ENCODE measurements around the gene COL18A1. TPM values are rescaled to one million over a fixed set of nuclear protein-coding genes. Genes with fewer than 3 reads are reported as not detected.
"Not testable (repeated sequence)": the region's sequence is repeated elsewhere in the genome, so short reads cannot be mapped to it uniquely, and the experiment has no call there.

Gene COL18A1
- total and polyA plus RNA-seq, 7 donors = 4.4 to 197 (median 39.7) TPM

DNA sequence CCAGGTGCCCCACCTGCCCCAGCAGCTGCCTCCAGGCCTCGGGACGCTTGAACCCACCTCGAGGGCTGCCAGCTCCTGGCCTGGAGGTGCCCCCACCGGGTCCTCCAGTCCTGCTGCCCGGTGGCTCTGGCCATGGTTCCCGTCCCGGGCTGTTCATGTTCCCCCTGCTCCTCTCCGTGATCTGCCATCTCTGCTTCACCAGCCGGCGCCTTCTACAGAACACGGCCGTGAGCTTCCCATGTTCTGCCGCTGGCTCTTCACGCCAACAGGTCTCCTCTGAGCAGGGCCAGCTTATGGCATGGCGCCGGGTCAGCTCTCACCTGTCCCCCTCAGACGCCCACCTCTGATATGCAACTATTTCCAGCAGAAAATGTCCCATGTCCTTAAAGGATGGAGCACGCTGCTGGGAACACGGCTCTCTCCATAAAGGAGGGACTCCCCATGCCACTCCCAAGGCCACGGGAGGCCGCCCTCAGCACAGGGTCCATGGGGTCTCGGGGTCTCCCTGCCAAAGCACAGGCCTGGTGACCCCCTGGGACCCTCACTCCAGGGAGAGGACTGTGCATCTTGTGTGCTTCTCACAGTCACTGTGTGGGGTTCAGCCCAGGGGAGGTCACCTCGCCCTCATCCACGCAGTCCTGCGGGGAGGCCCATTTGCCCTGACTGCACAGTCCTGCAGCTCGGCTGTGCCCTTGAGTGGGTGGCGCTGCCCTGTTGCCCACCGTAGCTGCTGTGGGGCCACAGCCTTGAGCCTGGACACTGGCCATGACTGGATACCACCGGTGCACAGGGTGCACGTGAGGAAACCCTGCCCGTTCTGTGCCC, 36.7 kb downstream of the COL18A1 start:
- DNase-seq = no peak
- 86 to 93% methylated on average over 31 of the region's 31 CpGs for WGBS, 2 donors
- TF ChIP-seq POLR2A (IDR thresholded peaks at IDR 0.05) (no peak), EP300 (IDR thresholded peaks at IDR 0.05) (no peak), POLR2AphosphoS5 (IDR thresholded peaks at IDR 0.05) (no peak)
- TF ChIP-seq, protein P1, sequence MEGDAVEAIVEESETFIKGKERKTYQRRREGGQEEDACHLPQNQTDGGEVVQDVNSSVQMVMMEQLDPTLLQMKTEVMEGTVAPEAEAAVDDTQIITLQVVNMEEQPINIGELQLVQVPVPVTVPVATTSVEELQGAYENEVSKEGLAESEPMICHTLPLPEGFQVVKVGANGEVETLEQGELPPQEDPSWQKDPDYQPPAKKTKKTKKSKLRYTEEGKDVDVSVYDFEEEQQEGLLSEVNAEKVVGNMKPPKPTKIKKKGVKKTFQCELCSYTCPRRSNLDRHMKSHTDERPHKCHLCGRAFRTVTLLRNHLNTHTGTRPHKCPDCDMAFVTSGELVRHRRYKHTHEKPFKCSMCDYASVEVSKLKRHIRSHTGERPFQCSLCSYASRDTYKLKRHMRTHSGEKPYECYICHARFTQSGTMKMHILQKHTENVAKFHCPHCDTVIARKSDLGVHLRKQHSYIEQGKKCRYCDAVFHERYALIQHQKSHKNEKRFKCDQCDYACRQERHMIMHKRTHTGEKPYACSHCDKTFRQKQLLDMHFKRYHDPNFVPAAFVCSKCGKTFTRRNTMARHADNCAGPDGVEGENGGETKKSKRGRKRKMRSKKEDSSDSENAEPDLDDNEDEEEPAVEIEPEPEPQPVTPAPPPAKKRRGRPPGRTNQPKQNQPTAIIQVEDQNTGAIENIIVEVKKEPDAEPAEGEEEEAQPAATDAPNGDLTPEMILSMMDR (IDR thresholded peaks at IDR 0.05) = no peak
- intact Hi-C loops (cut with DNase I) = loop anchor here (10.0 kb wide), 1 partner anchor 487 kb away; no protein-coding TSS in a partner anchor
- no peak overlapping the region for H3K4me3 ChIP-seq
- no peaks in the 10 kb centered on the region for H3K27me3 ChIP-seq
- H3K9me3 ChIP-seq = no peaks in the 10 kb centered on the region
- no peaks in the 10 kb centered on the region for H3K36me3 ChIP-seq
- peaks cover 0 to 18% (median 14%) of the 10 kb centered on the region in 4 donors for H3K4me1 ChIP-seq
- no peak overlapping the region for H3K27ac ChIP-seq

DNA sequence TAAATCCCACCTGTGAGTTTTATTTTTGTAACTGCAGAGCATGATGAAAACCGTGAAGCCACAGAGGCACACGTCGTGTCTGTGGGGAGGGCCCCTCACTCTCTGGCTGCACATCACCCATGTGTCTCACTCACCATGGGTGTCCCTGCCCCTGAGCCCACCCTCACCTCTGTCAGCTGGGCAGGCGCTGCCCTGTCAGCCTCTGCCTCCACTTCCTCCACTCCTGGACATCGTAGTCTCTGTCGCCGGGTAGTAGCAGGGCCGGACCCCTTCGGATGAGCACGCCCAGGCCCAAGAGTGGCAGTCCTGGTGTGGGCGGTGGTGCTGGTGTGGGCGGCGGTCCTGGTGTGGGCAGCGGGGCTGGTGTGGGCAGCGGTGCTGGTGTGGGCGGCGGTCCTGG, 37.3 kb downstream of the COL18A1 start:
- no peak overlapping the region for H3K27ac ChIP-seq
- H3K27me3 ChIP-seq = no peaks in the 10 kb centered on the region
- WGBS, 2 donors = 87 to 94% methylated on average over 17 of the region's 17 CpGs
- no peaks in the 10 kb centered on the region for H3K9me3 ChIP-seq
- no peak overlapping the region for H3K4me3 ChIP-seq
- TF ChIP-seq POLR2AphosphoS5 (IDR thresholded peaks at IDR 0.05) (no peak), EP300 (IDR thresholded peaks at IDR 0.05) (no peak), POLR2A (IDR thresholded peaks at IDR 0.05) (no peak)
- TF ChIP-seq, protein P1 (IDR thresholded peaks at IDR 0.05) = no peak
- DNase-seq = no peak
- intact Hi-C loops (cut with DNase I) = loop anchor here (10.0 kb wide), 1 partner anchor 487 kb away; no protein-coding TSS in a partner anchor
- peaks cover 0 to 18% (median 14%) of the 10 kb centered on the region in 4 donors for H3K4me1 ChIP-seq
- H3K36me3 ChIP-seq = no peaks in the 10 kb centered on the region

- not testable (repeated sequence) for H3K9me3 ChIP-seq, H3K27ac ChIP-seq, H3K27me3 ChIP-seq, H3K36me3 ChIP-seq, H3K4me3 ChIP-seq, DNase-seq
- intact Hi-C loops (cut with DNase I) = loop anchor here (10.0 kb wide), 1 partner anchor 488 kb away; no protein-coding TSS in a partner anchor
- 89 to 93% methylated on average over 34 to 39 of the region's 39 CpGs for WGBS, 2 donors
- peaks cover 0 to 18% (median 14%) of the 10 kb centered on the region in 4 donors for H3K4me1 ChIP-seq
Observed at GRCh38 chr21:45442686-45443594, 38.0 kb downstream of the COL18A1 start.

DNA sequence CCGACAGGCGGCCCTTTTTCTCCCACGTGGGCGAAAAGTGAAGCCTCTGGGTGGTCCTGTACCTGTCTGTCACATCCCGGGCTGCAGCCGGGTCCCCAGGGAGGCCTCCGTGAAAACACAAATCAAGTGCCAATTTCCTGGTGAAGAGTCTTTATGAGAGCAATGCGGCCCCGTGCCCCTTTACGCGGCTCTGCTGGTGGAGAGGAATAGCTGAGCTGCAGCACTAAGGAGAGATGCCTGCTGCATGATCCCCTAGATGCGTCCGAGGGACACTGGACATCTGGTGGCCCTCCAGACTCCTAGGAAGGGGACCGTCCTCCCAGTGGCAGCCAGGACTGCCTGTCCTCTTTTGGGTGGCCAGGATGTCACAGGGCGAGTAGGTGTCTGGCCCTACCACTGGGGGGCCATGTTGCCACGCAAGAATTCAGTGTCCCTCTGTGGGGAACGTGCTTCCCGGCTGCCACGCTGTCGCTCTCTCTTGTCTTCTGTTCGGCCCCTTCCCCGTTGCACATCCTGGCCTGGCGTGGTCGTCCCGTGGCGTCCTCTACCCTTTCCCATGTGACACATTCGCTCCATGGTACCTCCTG, 38.7 kb downstream of the COL18A1 start:
- Histone ChIP-seq H3K9me3 (no peaks in the 10 kb centered on the region), H3K27ac (no peak overlapping the region), H3K27me3 (no peaks in the 10 kb centered on the region), H3K36me3 (no peaks in the 10 kb centered on the region), H3K4me1 (peaks cover 0 to 13% (median 9%) of the 10 kb centered on the region in 4 donors), H3K4me3 (no peak overlapping the region)
- no peak for TF ChIP-seq POLR2A (IDR thresholded peaks at IDR 0.05)
- no peak for TF ChIP-seq EP300 (IDR thresholded peaks at IDR 0.05)
- TF ChIP-seq, protein P1 (IDR thresholded peaks at IDR 0.05) = no peak
- TF ChIP-seq POLR2AphosphoS5 (IDR thresholded peaks at IDR 0.05) = no peak
- intact Hi-C loops (cut with DNase I) = loop anchor here (10.0 kb wide), 1 partner anchor 489 kb away; no protein-coding TSS in a partner anchor
- 82 to 90% methylated on average over 27 of the region's 27 CpGs for WGBS, 2 donors
- DNase-seq = no peak

Data from sigmoid colon (tissue), 7 donors.